Measurements from ENCODE around the gene TBX6.
A peak's percentile ranks its signal among the peaks of the same experiment; 100 is the strongest.
"Not testable (repeated sequence)": the region's sequence is repeated elsewhere in the genome, so short reads cannot be mapped to it uniquely, and the experiment has no call there.

TBX6 gene
- total RNA-seq = 0.17 to 0.36 reads per million in 2 experiments

GRCh38 chr16:30091474-30092372, at the start of gene TBX6:
Gene TBX6, minus strand, starts transcription at chr16:30091924. Its CDS starts 731 bp downstream, at chr16:30091193.
- DNase-seq (ENCODE audit: low read depth) = peak; percentile 90

GRCh38 chr16:30139583-30140481, 48.1 kb upstream of the TBX6 start:
- DNase-seq (ENCODE audit: low read depth) = no peak

- no peak for DNase-seq (ENCODE audit: low read depth)
Measured at GRCh38 chr16:30137897-30138296, 46.2 kb upstream of the TBX6 start.

- DNase-seq (ENCODE audit: low read depth) = no peak
Measured at GRCh38 chr16:30136971-30137605, 45.4 kb upstream of the TBX6 start.

- DNase-seq (ENCODE audit: low read depth) = no peak
Measured at GRCh38 chr16:30132591-30132990, 40.9 kb upstream of the TBX6 start.

- no peak for DNase-seq (ENCODE audit: low read depth)
Measured at GRCh38 chr16:30131869-30132475, 40.2 kb upstream of the TBX6 start.

GRCh38 chr16:30127993-30128392, 36.3 kb upstream of the TBX6 start:
- DNase-seq (ENCODE audit: low read depth) = no peak

GRCh38 chr16:30125690-30126089, 34.0 kb upstream of the TBX6 start:
- not testable (repeated sequence) for DNase-seq (ENCODE audit: low read depth)

- DNase-seq (ENCODE audit: low read depth) = no peak
Measured at GRCh38 chr16:30124985-30125379, 33.3 kb upstream of the TBX6 start.

- DNase-seq (ENCODE audit: low read depth) = no peak
Measured at GRCh38 chr16:30122604-30123160, 31.0 kb upstream of the TBX6 start.

- no peak for DNase-seq (ENCODE audit: low read depth)
Measured at GRCh38 chr16:30121741-30122571, 30.2 kb upstream of the TBX6 start.

GRCh38 chr16:30120340-30121105, 28.8 kb upstream of the TBX6 start:
- DNase-seq (ENCODE audit: low read depth) = no peak

GRCh38 chr16:30119428-30119827, 27.7 kb upstream of the TBX6 start:
- DNase-seq (ENCODE audit: low read depth) = no peak

- DNase-seq (ENCODE audit: low read depth) = no peak
Measured at GRCh38 chr16:30117768-30118167, 26.0 kb upstream of the TBX6 start.

GRCh38 chr16:30116291-30117207, 24.8 kb upstream of the TBX6 start:
- no peak for DNase-seq (ENCODE audit: low read depth)

- DNase-seq (ENCODE audit: low read depth) = no peak
Measured at GRCh38 chr16:30115238-30115637, 23.5 kb upstream of the TBX6 start.

GRCh38 chr16:30114833-30115232, 23.1 kb upstream of the TBX6 start:
- DNase-seq (ENCODE audit: low read depth) = not testable (repeated sequence)

- DNase-seq (ENCODE audit: low read depth) = no peak
Measured at GRCh38 chr16:30114411-30114810, 22.7 kb upstream of the TBX6 start.

Data from T follicular helper cell (primary cell).